GM12891 (cell line): ENCODE data around the gene FCN2.

Source experiments
- DNase-seq: peaks from one replicate; pipeline ENCODE4 v3.0.0; 2011; ENCODE audit warnings: low spot score; ENCODE audit not compliant: insufficient read length
- FAIRE-seq: peaks from 2 replicates; lab custom pipeline; 2011; peaks lifted over from hg19 to GRCh38; lab: Jason Lieb, UNC
- PAX5 ChIP-seq: IDR thresholded peaks from 2 replicates; pipeline ENCODE4 v1.6.1; 2011; ENCODE audit warnings: low read length, moderate library complexity, mild to moderate bottlenecking; ENCODE audit not compliant: insufficient read depth, severe bottlenecking
- POLR2A ChIP-seq: IDR thresholded peaks from 2 replicates; pipeline ENCODE4 v1.6.1; 2011; ENCODE audit warnings: low read depth, low read length, control low read depth
- POLR2AphosphoS5 ChIP-seq: IDR thresholded peaks from 2 replicates; pipeline ENCODE4 v1.6.1; 2011; ENCODE audit warnings: low read depth, low read length, control low read depth
- POU2F2 ChIP-seq: IDR thresholded peaks from 2 replicates; pipeline ENCODE4 v1.6.1; 2011; ENCODE audit warnings: low read depth, mild to moderate bottlenecking, control low read depth, low read length, moderate library complexity
- SPI1 ChIP-seq: IDR thresholded peaks from 2 replicates; pipeline ENCODE4 v1.6.1; 2011; ENCODE audit warnings: low read depth, low read length, control low read depth
- TAF1 ChIP-seq: IDR thresholded peaks from 2 replicates; pipeline ENCODE4 v1.6.1; 2011; ENCODE audit warnings: low read depth, low read length, control low read depth

The FCN2 gene

DNA sequence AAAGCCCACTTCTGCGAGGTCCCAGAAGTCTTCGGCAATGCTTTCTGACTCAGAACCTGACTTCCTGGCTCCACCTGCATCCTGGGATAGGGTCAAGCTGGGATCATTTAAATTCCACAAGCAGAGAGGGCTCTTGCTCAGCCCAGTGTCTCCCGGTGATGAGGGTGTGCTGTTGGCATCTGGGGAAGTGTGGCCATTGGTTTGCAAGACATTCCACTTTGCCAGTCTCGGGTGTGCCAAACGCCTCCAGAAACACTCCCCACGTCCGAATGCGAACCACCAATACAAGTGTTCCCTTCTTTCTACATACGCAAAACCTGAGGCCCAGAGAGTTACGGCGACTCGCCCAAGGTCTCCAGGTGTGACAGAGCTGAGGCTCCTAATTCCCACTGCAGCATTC, 43.1 kb upstream of the FCN2 start:
- FAIRE-seq (no peak), DNase-seq (no peak)
- no peak for TF ChIP-seq POLR2AphosphoS5
- TF ChIP-seq SPI1 = no peak
- no peak for TF ChIP-seq PAX5

DNA sequence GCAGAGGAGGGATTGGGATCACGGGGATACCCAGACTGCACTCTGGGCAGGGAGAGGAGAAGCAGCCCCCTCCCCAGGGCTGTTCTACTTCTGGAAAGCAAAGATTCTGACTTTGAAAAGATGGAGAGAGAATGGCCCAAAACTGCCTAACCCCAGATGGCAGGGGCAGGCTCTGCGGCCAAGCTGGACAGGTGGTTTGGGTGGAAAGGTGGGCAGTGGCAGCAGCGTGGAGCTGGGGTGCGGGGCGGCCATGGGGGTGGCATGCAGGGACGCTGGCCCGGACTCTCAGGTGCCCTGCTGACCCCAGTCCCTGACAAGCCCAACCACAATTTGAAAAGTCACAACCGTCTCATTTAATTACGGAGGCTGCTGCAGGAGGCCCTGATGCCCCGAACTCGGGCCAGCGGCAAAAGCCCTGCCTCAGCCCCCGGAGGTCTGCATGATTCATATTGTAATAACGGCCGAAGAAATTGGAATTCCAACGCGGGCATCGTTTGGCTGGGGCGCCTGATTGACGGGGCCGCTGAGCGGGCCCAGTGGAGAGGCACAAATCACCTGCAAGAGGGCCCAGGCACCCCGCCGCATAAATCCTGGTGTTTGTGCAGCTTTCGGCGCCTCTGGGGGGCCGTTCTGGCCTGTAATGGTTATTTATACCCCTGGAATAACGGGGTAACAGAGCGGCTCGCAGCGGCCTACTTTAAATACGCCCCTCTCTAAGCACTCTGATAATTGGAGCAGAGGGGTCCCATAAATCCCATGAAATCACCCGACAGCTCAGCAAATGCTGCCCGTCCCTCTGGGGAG, 41.8 kb upstream of the FCN2 start:
- FAIRE-seq = no peak
- DNase-seq = no peak
- TF ChIP-seq POLR2A (no peak), SPI1 (no peak), POU2F2 (no peak), POLR2AphosphoS5 (no peak), TAF1 (no peak), PAX5 (no peak)

- FAIRE-seq (no peak), DNase-seq (no peak)
- TF ChIP-seq PAX5 (no peak), POLR2A (no peak), POU2F2 (no peak), TAF1 (no peak), POLR2AphosphoS5 (no peak), SPI1 (no peak)
Measured at GRCh38 chr9:134839455-134840125, 41.0 kb upstream of the FCN2 start.

GRCh38 chr9:134840511-134840910, 40.1 kb upstream of the FCN2 start:
- DNase-seq (no peak), FAIRE-seq (no peak)
- TF ChIP-seq TAF1 (no peak), POU2F2 (no peak), POLR2A (no peak), POLR2AphosphoS5 (no peak), SPI1 (no peak), PAX5 (no peak)

- TF ChIP-seq PAX5 (no peak), SPI1 (no peak), POLR2AphosphoS5 (no peak), POU2F2 (no peak), POLR2A (no peak), TAF1 (no peak)
- FAIRE-seq = no peak
- no peak for DNase-seq
Measured at GRCh38 chr9:134841180-134841904, 39.3 kb upstream of the FCN2 start.

DNA sequence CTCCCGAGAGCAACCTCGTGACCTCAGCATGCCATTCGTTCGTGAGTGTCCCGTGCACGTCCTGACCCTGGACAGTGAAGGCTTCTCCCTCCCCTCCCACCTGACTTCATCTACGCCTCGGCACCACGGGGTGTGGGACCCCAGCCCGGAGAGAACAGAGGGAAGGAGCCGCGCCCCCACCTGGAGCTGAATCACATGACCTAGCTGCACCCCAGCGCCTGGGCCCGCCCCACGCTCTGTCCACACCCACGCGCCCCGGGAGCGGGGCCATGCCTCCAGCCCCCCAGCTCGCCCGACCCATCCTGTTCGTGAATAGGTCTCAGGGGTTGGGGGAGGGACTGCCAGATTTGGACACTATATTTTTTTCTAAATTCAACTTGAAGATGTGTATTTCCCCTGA, 38.3 kb upstream of the FCN2 start:
- TF ChIP-seq POLR2AphosphoS5 (no peak), TAF1 (no peak), POLR2A (no peak), PAX5 (no peak), POU2F2 (no peak)
- no peak for FAIRE-seq

DNA sequence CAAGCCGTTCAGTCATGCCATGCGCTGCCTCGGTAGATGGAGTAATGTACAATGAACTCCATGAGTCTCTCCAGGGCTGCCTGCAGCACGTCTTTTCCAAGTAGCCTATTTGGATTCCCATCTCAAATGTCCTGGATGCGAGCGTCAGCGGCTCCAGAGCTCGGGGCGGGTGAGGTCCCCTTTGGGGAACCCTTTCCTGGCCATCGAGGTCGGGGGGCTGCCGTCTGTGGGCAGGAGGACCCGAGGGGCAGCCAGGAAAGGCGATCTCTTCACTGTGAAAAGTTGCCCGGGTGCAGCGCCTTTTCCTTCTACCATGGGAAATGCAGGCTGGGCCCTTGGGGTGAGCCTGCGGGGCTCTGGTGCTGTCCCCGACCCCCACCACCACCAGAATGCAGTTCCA, 36.9 kb upstream of the FCN2 start:
- FAIRE-seq = no peak
- no peak for DNase-seq
- TF ChIP-seq POLR2AphosphoS5 (no peak), POU2F2 (no peak), TAF1 (no peak), PAX5 (no peak), POLR2A (no peak), SPI1 (no peak)

More for the DNA sequence above, 38.3 kb upstream of the FCN2 start:
- DNase-seq = no peak

DNA sequence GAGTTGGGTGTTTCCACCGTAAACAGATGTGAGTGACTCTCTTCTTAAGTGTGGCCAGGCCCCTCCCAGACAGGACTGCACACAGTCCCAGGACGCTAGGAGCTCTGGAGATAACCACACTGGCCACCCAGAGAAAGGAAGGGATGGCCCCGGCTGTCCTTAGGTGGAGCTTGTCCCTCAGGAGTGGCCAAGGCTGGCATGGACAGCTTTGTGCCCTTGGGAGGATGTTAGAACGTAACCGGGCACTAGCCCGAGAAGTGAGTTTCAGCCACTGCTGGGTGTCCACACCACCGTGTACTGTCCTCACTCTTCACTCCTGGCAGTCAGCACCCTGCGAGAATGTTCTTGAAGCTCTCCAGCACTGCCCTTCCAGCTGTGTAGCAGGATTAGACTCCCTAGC, 35.8 kb upstream of the FCN2 start:
- DNase-seq = no peak
- FAIRE-seq = no peak
- no peak for TF ChIP-seq POU2F2
- no peak for TF ChIP-seq POLR2AphosphoS5

- no peak for TF ChIP-seq POU2F2
- TF ChIP-seq SPI1 = no peak
- TF ChIP-seq POLR2AphosphoS5 = no peak
- no peak for TF ChIP-seq POLR2A
- no peak for TF ChIP-seq PAX5
- TF ChIP-seq TAF1 = no peak
- DNase-seq (no peak), FAIRE-seq (no peak)
Measured at GRCh38 chr9:134846187-134846586, 34.4 kb upstream of the FCN2 start.
